Naive thymus-derived CD4-positive, alpha-beta T cell (primary cell): ENCODE data around the gene BBLN. TPM values are rescaled to one million over a fixed set of nuclear protein-coding genes. Genes with fewer than 3 reads are reported as not detected.
A peak's percentile ranks its signal among the peaks of the same experiment; 100 is the strongest.

Experiments
- ATAC-seq: fragments of 150-1000 bp; cut with Tn5 transposase; 2 replicates; pipeline ENCODE4 v1.10.0; 2021; ENCODE audit warnings: mild to moderate bottlenecking, moderate library complexity
- CTCF ChIA-PET: fragments of 350-600 bp; sonication (Branson Sonifier 250); formaldehyde crosslinking; loops from one replicate; lab custom pipeline; 2021; ENCODE audit warnings: antibody characterized with exemption; lab: Charles Lee
- POLR2A ChIA-PET: fragments of 350-600 bp; sonication (Branson Sonifier 250); formaldehyde crosslinking; loops from one replicate; lab custom pipeline; 2021; ENCODE audit warnings: antibody characterized with exemption, inconsistent platforms; lab: Charles Lee
- DNase-seq, 9 donors: peaks; one replicate each; pipeline versions ENCODE4 v3.0.0 to v3.0.0-alpha.2; 2020 to 2022; ENCODE audit warnings: mixed read lengths in 1 of 9
- H3K27ac ChIP-seq: one replicate; pipeline ENCODE4 v1.7.0; 2013; ENCODE audit warnings: mild to moderate bottlenecking, low read depth, low read length, moderate library complexity
- H3K27me3 ChIP-seq, 2 donors: one replicate each; pipeline ENCODE4 v1.7.0; 2013; ENCODE audit warnings: low read length in 2 of 2, mild to moderate bottlenecking in 2 of 2, moderate library complexity in 2 of 2; ENCODE audit not compliant: control insufficient read depth in 2 of 2, insufficient read depth in 2 of 2
- H3K36me3 ChIP-seq, 3 experiments: 1 replicate in 2 of 3; 2 replicates in 1 of 3; pipeline ENCODE4 v1.7.0; 2013; ENCODE audit warnings: low read length in 3 of 3, mild to moderate bottlenecking in 3 of 3, moderate library complexity in 1 of 3; ENCODE audit not compliant: insufficient read depth in 3 of 3, control insufficient read depth in 2 of 3
- H3K4me1 ChIP-seq, 2 donors: one replicate each; pipeline ENCODE4 v1.7.0; 2013; ENCODE audit warnings: low read length in 2 of 2, mild to moderate bottlenecking in 2 of 2, moderate library complexity in 1 of 2; ENCODE audit not compliant: control insufficient read depth in 2 of 2, insufficient read depth in 2 of 2
- H3K4me3 ChIP-seq: 2 replicates; pipeline ENCODE4 v1.7.0; 2013; ENCODE audit warnings: mild to moderate bottlenecking, low read length
- H3K9me3 ChIP-seq, 3 experiments: 1 replicate in 2 of 3; 2 replicates in 1 of 3; pipeline ENCODE4 v1.7.0; 2013; ENCODE audit warnings: low read length in 3 of 3; ENCODE audit not compliant: control insufficient read depth in 2 of 3
- H3K27ac Mint-ChIP-seq, 9 donors: one replicate each; pipeline ENCODE4 v1.8.0; 2020 to 2022; ENCODE audit warnings: mixed read lengths in 9 of 9, mild to moderate bottlenecking in 8 of 9, moderate library complexity in 5 of 9, inconsistent platforms in 2 of 9
- H3K27me3 Mint-ChIP-seq, 5 donors: one replicate each; pipeline ENCODE4 v1.8.0; 2021 to 2022; ENCODE audit warnings: mixed read lengths in 5 of 5, mild to moderate bottlenecking in 1 of 5
- H3K36me3 Mint-ChIP-seq, 5 donors: one replicate each; pipeline ENCODE4 v1.8.0; 2020 to 2022; ENCODE audit warnings: mixed read lengths in 5 of 5, mild to moderate bottlenecking in 3 of 5, inconsistent platforms in 1 of 5
- H3K4me1 Mint-ChIP-seq, 7 donors: one replicate each; pipeline ENCODE4 v1.8.0; 2020 to 2022; ENCODE audit warnings: mixed read lengths in 7 of 7, mild to moderate bottlenecking in 3 of 7, inconsistent platforms in 1 of 7
- H3K4me3 Mint-ChIP-seq, 10 donors: one replicate each; pipeline ENCODE4 v1.8.0; 2020 to 2022; ENCODE audit warnings: mild to moderate bottlenecking in 10 of 10, mixed read lengths in 10 of 10, moderate library complexity in 6 of 10, inconsistent platforms in 2 of 10
- H3K9me3 Mint-ChIP-seq, 11 donors: one replicate each; pipeline ENCODE4 v1.8.0; 2020 to 2022; ENCODE audit warnings: mixed read lengths in 11 of 11, mild to moderate bottlenecking in 4 of 11, inconsistent platforms in 1 of 11, moderate library complexity in 1 of 11
- intact Hi-C, 2 donors: fragments of 100-400 bp; cut with micrococcal nuclease; formaldehyde crosslinking; loops; one replicate each; pipeline ENCODE4 v1.15.1; 2023
- polyA plus RNA-seq, 2 donors: library from polyadenylated mRNA; unstranded; fragments of 300-500 nt; fragmentation: Illumina TruSeq; gene quantifications; one replicate each; pipeline ENCODE4 v1.2.3, GENCODE V29; 2021
- total RNA-seq, 6 experiments: library from RNA in 5 of 6; stranded (reverse) in 5 of 6; gene quantifications; 1 replicate in 5 of 6; 2 replicates in 1 of 6; pipeline ENCODE4 v1.2.3 and lab custom pipeline; 2021 to 2026

The BBLN gene
- total and polyA plus RNA-seq, 7 experiments from 2014 or later: 42.7 to 102 (median 53.2) TPM

- no peak for ATAC-seq
- no peaks in the 10 kb centered on the region for H3K27me3 Mint-ChIP-seq
- intact Hi-C loops: loop anchor here in 1 of 2 donors (5.0 kb wide), 2 partner anchors 38 to 82 kb away; no protein-coding TSS in a partner anchor
These were observed 40.9 kb upstream of the BBLN start for GRCh38 chr9:128118971-128119665.

GRCh38 chr9:128120061-128120740 lies 39.9 kb upstream of the BBLN start:
- Mint-ChIP-seq H3K4me3 (no peak overlapping the region), H3K9me3 (peaks cover 0 to 3% (median 0%) of the 10 kb centered on the region in 11 donors), H3K36me3 (peaks cover 0 to 4% (median 0%) of the 10 kb centered on the region in 5 donors), H3K27ac (no peak overlapping the region), H3K4me1 (peaks cover 11 to 21% (median 12%) of the 10 kb centered on the region in 7 donors), H3K27me3 (no peaks in the 10 kb centered on the region)
- H3K9me3 ChIP-seq: no peaks in the 10 kb centered on the region
- intact Hi-C loops: loop anchor here in 1 of 2 donors (10.0 kb wide), 1 partner anchor 345 kb away; the partner anchor contains the start of gene SH2D3C
- ATAC-seq (no peak), DNase-seq (peak in 1 of 9 donors; percentile 7)
- no peaks in the 10 kb centered on the region for H3K27me3 ChIP-seq
- ChIA-PET POLR2A (interaction anchor here (0.5 kb wide), 1 partner anchor 462 kb away, joined by 3 read pairs; no protein-coding TSS in a partner anchor), CTCF (interaction anchor here (0.6 to 1.1 kb wide), 3 partner anchors 9 to 120 kb away, joined by 3 to 4 read pairs (median 4); no protein-coding TSS in a partner anchor)
- no peak overlapping the region for H3K27ac ChIP-seq
- H3K4me3 ChIP-seq: no peak overlapping the region
- H3K4me1 ChIP-seq: peaks cover 3 to 7% of the 10 kb centered on the region in 2 donors
- peaks cover 0 to 58% (median 0%) of the 10 kb centered on the region in 3 experiments for H3K36me3 ChIP-seq

More at GRCh38 chr9:128118971-128119665, 40.9 kb upstream of the BBLN start:
- POLR2A ChIA-PET: interaction anchor here (0.6 kb wide), 1 partner anchor 9 kb away, joined by 3 read pairs; no protein-coding TSS in a partner anchor
- no peaks in the 10 kb centered on the region for H3K9me3 ChIP-seq
- H3K4me1 ChIP-seq: peaks cover 0 to 7% of the 10 kb centered on the region in 2 donors
- no peaks in the 10 kb centered on the region for H3K27me3 ChIP-seq
- H3K4me3 ChIP-seq: no peak overlapping the region
- Mint-ChIP-seq H3K4me1 (peaks cover 6 to 14% (median 7%) of the 10 kb centered on the region in 7 donors), H3K4me3 (no peak overlapping the region), H3K9me3 (peaks cover 0 to 3% (median 0%) of the 10 kb centered on the region in 11 donors), H3K36me3 (peaks cover 0 to 4% (median 0%) of the 10 kb centered on the region in 5 donors), H3K27ac (no peak overlapping the region)
- CTCF ChIA-PET: interaction anchor here (0.6 to 1.1 kb wide), 3 partner anchors 10 to 119 kb away, joined by 3 to 4 read pairs (median 4); no protein-coding TSS in a partner anchor
- peaks cover 0 to 58% (median 3%) of the 10 kb centered on the region in 3 experiments for H3K36me3 ChIP-seq
- no peak overlapping the region for H3K27ac ChIP-seq
- DNase-seq: no peak

GRCh38 chr9:128120741-128121465 lies 39.2 kb upstream of the BBLN start:
- Histone ChIP-seq H3K4me1 (peaks cover 10% of the 10 kb centered on the region in 2 donors), H3K36me3 (peaks cover 0 to 53% (median 0%) of the 10 kb centered on the region in 3 experiments), H3K27ac (no peak overlapping the region), H3K4me3 (no peak overlapping the region), H3K27me3 (no peaks in the 10 kb centered on the region), H3K9me3 (no peaks in the 10 kb centered on the region)
- no peak overlapping the region for H3K4me3 Mint-ChIP-seq
- peaks cover 0 to 3% (median 0%) of the 10 kb centered on the region in 11 donors for H3K9me3 Mint-ChIP-seq
- POLR2A ChIA-PET: interaction anchor here (0.5 kb wide), 1 partner anchor 461 kb away, joined by 3 read pairs; no protein-coding TSS in a partner anchor
- CTCF ChIA-PET: interaction anchor here (1.1 kb wide), 1 partner anchor 8 kb away, joined by 4 read pairs; no protein-coding TSS in a partner anchor
- no peaks in the 10 kb centered on the region for H3K27me3 Mint-ChIP-seq
- intact Hi-C loops: loop anchor here in 1 of 2 donors (10.0 kb wide), 1 partner anchor 346 kb away; the partner anchor contains the start of gene SH2D3C
- H3K4me1 Mint-ChIP-seq: peaks cover 18 to 28% (median 19%) of the 10 kb centered on the region in 7 donors
- no peak for DNase-seq
- no peak overlapping the region for H3K27ac Mint-ChIP-seq
- H3K36me3 Mint-ChIP-seq: peaks cover 0 to 4% (median 0%) of the 10 kb centered on the region in 5 donors
- ATAC-seq: no peak

DNA sequence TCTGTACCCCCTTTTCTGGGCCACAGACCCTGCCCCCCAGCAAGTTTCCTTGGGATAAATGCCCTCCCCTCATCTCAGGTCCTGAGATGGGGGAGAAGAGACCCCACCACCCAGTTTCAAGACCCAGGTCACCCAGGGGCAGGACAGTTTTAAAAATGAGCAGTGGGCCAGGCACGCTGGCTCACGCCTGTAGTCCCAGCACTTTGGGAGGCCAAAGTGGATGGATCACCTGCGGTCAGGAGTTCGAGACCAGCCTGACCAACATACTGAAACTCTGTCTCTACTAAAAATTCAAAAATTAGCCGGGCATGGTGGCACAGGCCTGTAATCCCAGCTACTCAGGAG lies 38.6 kb upstream of the BBLN start:
- CTCF ChIA-PET: no interaction called here
- no peak for DNase-seq
- no peaks in the 10 kb centered on the region for H3K27me3 Mint-ChIP-seq

DNA sequence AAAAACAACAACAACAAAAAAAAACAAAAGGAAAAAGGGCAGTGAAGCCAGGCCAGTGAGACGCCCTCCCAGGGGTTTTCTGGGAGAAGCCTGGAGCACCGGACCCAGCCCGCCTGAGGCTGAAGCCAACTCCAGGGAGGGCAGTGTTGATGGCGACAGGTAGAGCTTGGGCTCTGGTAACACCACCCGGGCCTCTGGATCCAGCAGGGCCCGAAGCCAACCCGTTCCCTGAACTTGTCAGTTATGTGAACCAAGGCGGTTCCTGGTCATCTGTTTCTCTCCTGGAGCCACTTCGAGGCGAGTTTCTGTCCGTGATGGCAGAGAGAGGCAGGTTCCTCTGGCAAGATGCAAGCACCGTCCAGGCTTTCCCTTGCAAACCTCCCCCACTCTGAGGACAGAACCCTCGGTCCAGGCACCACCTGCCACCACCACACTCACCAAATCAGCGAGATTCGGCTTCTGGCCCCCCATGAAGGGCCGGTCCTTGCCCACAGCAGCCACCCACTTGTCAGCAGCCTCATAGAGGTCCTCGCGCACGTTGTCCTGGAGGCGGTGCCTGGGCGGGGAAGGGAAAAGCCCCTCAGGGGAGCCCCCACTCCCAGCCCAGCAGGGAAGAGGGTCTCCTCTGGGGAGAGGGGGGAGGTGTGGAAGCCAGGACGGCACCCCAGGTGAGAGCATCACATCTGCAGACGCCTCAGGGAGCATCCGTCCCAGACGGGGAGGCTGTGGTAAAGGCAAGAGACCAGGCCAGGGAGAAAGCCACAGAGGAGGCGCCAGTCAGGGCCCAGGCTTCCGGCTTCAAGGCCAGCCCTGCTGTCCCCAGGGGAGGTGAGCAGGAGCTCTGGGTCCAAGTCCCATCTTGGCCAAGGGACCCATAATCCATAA lies 37.9 kb upstream of the BBLN start:
- POLR2A ChIA-PET: no interaction called here

More for the DNA sequence above, 38.6 kb upstream of the BBLN start:
- Mint-ChIP-seq H3K27ac (no peak overlapping the region), H3K36me3 (peaks cover 0 to 4% (median 0%) of the 10 kb centered on the region in 5 donors), H3K4me1 (peaks cover 20 to 33% (median 24%) of the 10 kb centered on the region in 7 donors), H3K9me3 (peaks cover 0 to 3% (median 0%) of the 10 kb centered on the region in 11 donors), H3K4me3 (peak overlapping the region in 1 of 10 donors; percentile 53)
- POLR2A ChIA-PET: no interaction called here
- ATAC-seq: no peak
- H3K9me3 ChIP-seq: no peaks in the 10 kb centered on the region
- peaks cover 15% of the 10 kb centered on the region in 2 donors for H3K4me1 ChIP-seq
- no peak overlapping the region for H3K27ac ChIP-seq
- peaks cover 0 to 52% (median 0%) of the 10 kb centered on the region in 3 experiments for H3K36me3 ChIP-seq
- intact Hi-C loops: loop anchor here in 1 of 2 donors (10.0 kb wide), 1 partner anchor 347 kb away; the partner anchor contains the start of gene SH2D3C
- H3K4me3 ChIP-seq: no peak overlapping the region
- H3K27me3 ChIP-seq: no peaks in the 10 kb centered on the region

More for the DNA sequence above, 37.9 kb upstream of the BBLN start:
- no peak for DNase-seq
- H3K9me3 Mint-ChIP-seq: peaks cover 0 to 3% (median 0%) of the 10 kb centered on the region in 11 donors
- peak overlapping the region in 1 of 10 donors; percentile 53 for H3K4me3 Mint-ChIP-seq
- H3K4me3 ChIP-seq: no peak overlapping the region
- no peaks in the 10 kb centered on the region for H3K9me3 ChIP-seq
- no peak overlapping the region for H3K27ac ChIP-seq
- peaks cover 0 to 4% (median 0%) of the 10 kb centered on the region in 5 donors for H3K36me3 Mint-ChIP-seq
- no peaks in the 10 kb centered on the region for H3K27me3 Mint-ChIP-seq
- intact Hi-C loops: loop anchor here in 1 of 2 donors (10.0 kb wide), 1 partner anchor 347 kb away; the partner anchor contains the start of gene SH2D3C
- CTCF ChIA-PET: interaction anchor here (1.2 kb wide), 1 partner anchor 13 kb away, joined by 5 read pairs; no protein-coding TSS in a partner anchor
- H3K36me3 ChIP-seq: peaks cover 0 to 52% (median 0%) of the 10 kb centered on the region in 3 experiments
- H3K27me3 ChIP-seq: no peaks in the 10 kb centered on the region
- peaks cover 15% of the 10 kb centered on the region in 2 donors for H3K4me1 ChIP-seq
- H3K4me1 Mint-ChIP-seq: peaks cover 20 to 34% (median 28%) of the 10 kb centered on the region in 7 donors
- no peak overlapping the region for H3K27ac Mint-ChIP-seq
- no peak for ATAC-seq
